ENCODE results near the gene IRS2. TPM values are rescaled to one million over a fixed set of nuclear protein-coding genes. Genes with fewer than 3 reads are reported as not detected.
A peak's percentile ranks its signal among the peaks of the same experiment; 100 is the strongest.

The IRS2 gene
- total RNA-seq, 1 experiment from 2014 or later: 9.2 TPM

GRCh38 chr13:109807345-109807744, 21.0 kb upstream of the IRS2 start:
- no peaks in the 10 kb centered on the region for H3K27me3 ChIP-seq (ENCODE audit: insufficient read depth, low read length)
- H3K9me2 ChIP-seq (ENCODE audit: insufficient read depth): no peaks in the 10 kb centered on the region
- ChIA-PET POLR2A (no interaction called here), RAD21 (ENCODE audit: low non-redundant PET in 1 of 2, low total read pairs in 2 of 2, uncharacterized antibody in 2 of 2, unreplicated experiment in 2 of 2) (no interaction called here), CTCF (no interaction called here)
- no peak overlapping the region for H3K4me3 ChIP-seq (replicated peaks in 1 of 2; ENCODE audit: low read depth in 1 of 2, low read length in 2 of 2)
- no peak for TF ChIP-seq ZFX (IDR thresholded peaks at IDR 0.05)
- ATAC-seq (no peak), DNase-seq (ENCODE audit: low read depth, low spot score) (no peak)
- no peak overlapping the region for H3K4me2 ChIP-seq (ENCODE audit: low read length)
- H2AFZ ChIP-seq (ENCODE audit: low read depth, low read length, poor library complexity, severe bottlenecking): no peak overlapping the region
- BruUV-seq (replicated peaks): no TSS peak
- no peak overlapping the region for H3K9ac ChIP-seq (ENCODE audit: low read length)
- no peak overlapping the region for H3K27ac ChIP-seq (ENCODE audit: low read depth, low read length)
- no peaks in the 10 kb centered on the region for H3K36me3 ChIP-seq (ENCODE audit: control insufficient read depth in 1 of 2, insufficient read depth in 2 of 2, low read length in 2 of 2)
- intact Hi-C loops (cut with micrococcal nuclease): no loop called here
- no peaks in the 10 kb centered on the region for H4K20me1 ChIP-seq (ENCODE audit: insufficient read depth)
- no peaks in the 10 kb centered on the region for H3K4me1 ChIP-seq (ENCODE audit: control insufficient read depth in 1 of 2, insufficient read depth in 2 of 2, low read length in 2 of 2)
- H3K9me3 ChIP-seq (ENCODE audit: control insufficient read depth in 1 of 2, insufficient read depth in 1 of 2, low read depth in 1 of 2, low read length in 2 of 2): no peaks in the 10 kb centered on the region
- H3K79me2 ChIP-seq (ENCODE audit: insufficient read depth, low read length): no peaks in the 10 kb centered on the region

GRCh38 chr13:109804654-109805053, 18.3 kb upstream of the IRS2 start:
- DNase-seq (ENCODE audit: low read depth, low spot score) (no peak), ATAC-seq (no peak)
- RAD21 ChIA-PET (ENCODE audit: low non-redundant PET in 1 of 2, low total read pairs in 2 of 2, uncharacterized antibody in 2 of 2, unreplicated experiment in 2 of 2): no interaction called here
- TF ChIP-seq REST (IDR thresholded peaks at IDR 0.05; ENCODE audit: low read depth): peak; percentile 46
- TF ChIP-seq EGR1 (IDR thresholded peaks at IDR 0.05; ENCODE audit: low read depth): no peak
- intact Hi-C loops (cut with micrococcal nuclease): no loop called here
- POLR2A ChIA-PET: no interaction called here
- Histone ChIP-seq H4K20me1 (ENCODE audit: insufficient read depth) (no peaks in the 10 kb centered on the region), H3K27me3 (ENCODE audit: insufficient read depth, low read length) (no peaks in the 10 kb centered on the region), H3K27ac (ENCODE audit: low read depth, low read length) (no peak overlapping the region), H3K4me3 (replicated peaks in 1 of 2; ENCODE audit: low read depth in 1 of 2, low read length in 2 of 2) (no peak overlapping the region), H3K9me2 (ENCODE audit: insufficient read depth) (no peaks in the 10 kb centered on the region), H2AFZ (ENCODE audit: low read depth, low read length, poor library complexity, severe bottlenecking) (no peak overlapping the region), H3K79me2 (ENCODE audit: insufficient read depth, low read length) (no peaks in the 10 kb centered on the region), H3K4me2 (ENCODE audit: low read length) (no peak overlapping the region), H3K9me3 (ENCODE audit: control insufficient read depth in 1 of 2, insufficient read depth in 1 of 2, low read depth in 1 of 2, low read length in 2 of 2) (no peaks in the 10 kb centered on the region), H3K4me1 (ENCODE audit: control insufficient read depth in 1 of 2, insufficient read depth in 2 of 2, low read length in 2 of 2) (no peaks in the 10 kb centered on the region), H3K36me3 (ENCODE audit: control insufficient read depth in 1 of 2, insufficient read depth in 2 of 2, low read length in 2 of 2) (no peaks in the 10 kb centered on the region), H3K9ac (ENCODE audit: low read length) (no peak overlapping the region)
- no TSS peak for BruUV-seq (replicated peaks)
- CTCF ChIA-PET: no interaction called here
